K562 (cell line): ENCODE results near the gene NR2F6. TPM values are rescaled to one million over a fixed set of nuclear protein-coding genes. Genes with fewer than 3 reads are reported as not detected.

ENCODE experiments used
- ADNP ChIP-seq: fragments of 200-800 bp; sonication (Bioruptor generic); IDR thresholded peaks from 2 replicates; pipeline ENCODE4 v1.6.1; 2016; ENCODE audit warnings: missing genetic modification characterization, missing compliant biosample characterization
- DNMT1 ChIP-seq: fragments of 450-650 bp; IDR thresholded peaks from 2 replicates; pipeline ENCODE4 v1.6.1; 2016; ENCODE audit warnings: antibody characterized with exemption, mild to moderate bottlenecking
- FOSL1 ChIP-seq: fragments of 200-800 bp; sonication (Bioruptor generic); conservative IDR thresholded peaks from 2 replicates; pipeline ENCODE4 v1.6.1; 2016; ENCODE audit warnings: missing genetic modification characterization, missing compliant biosample characterization
- MTF1 ChIP-seq: fragments of 250-450 bp; sonication (Bioruptor Pico); IDR thresholded peaks from 2 replicates; pipeline ENCODE4 v1.9.0; 2021; ENCODE audit warnings: moderate library complexity, mild to moderate bottlenecking, inconsistent platforms, borderline replicate concordance
- PHTF2 ChIP-seq: fragments of 250-450 bp; sonication (Bioruptor Pico); IDR thresholded peaks from 2 replicates; pipeline ENCODE4 v1.5.0; 2021; ENCODE audit warnings: mild to moderate bottlenecking
- POLR2AphosphoS5 ChIP-seq: IDR thresholded peaks from 2 replicates; pipeline ENCODE4 v1.6.1; 2011; ENCODE audit warnings: mild to moderate bottlenecking, low read depth, low read length, moderate library complexity; ENCODE audit not compliant: control insufficient read depth, insufficient read depth
- PRPF4 ChIP-seq: fragments of 200-400 bp; formaldehyde crosslinking; IDR thresholded peaks from one replicate; pipeline ENCODE4 v1.6.1; 2017; ENCODE audit warnings: low read length, low read depth, mild to moderate bottlenecking; ENCODE audit not compliant: insufficient read depth, poor library complexity, severe bottlenecking
- SRSF7 ChIP-seq: fragments of 200-400 bp; formaldehyde crosslinking; optimal IDR thresholded peaks from 2 replicates; pipeline ENCODE3; 2017; ENCODE audit warnings: mild to moderate bottlenecking, low read depth, low read length
- TEAD4 ChIP-seq, 2 experiments: sonication (generic) in 1 of 2; formaldehyde crosslinking in 1 of 2; IDR thresholded peaks; 2 replicates each; pipeline versions ENCODE4 v1.6.1 to v1.8.0; 2012 to 2022; ENCODE audit warnings: borderline replicate concordance in 1 of 2, inconsistent platforms in 1 of 2, low read length in 1 of 2, mild to moderate bottlenecking in 1 of 2, missing genetic modification reagents in 1 of 2
- TSC22D4 ChIP-seq: fragments of 450-650 bp; IDR thresholded peaks from 2 replicates; pipeline ENCODE4 v1.6.1; 2016; ENCODE audit warnings: missing genetic modification characterization, missing biosample characterization, control low read depth
- ZNF175 ChIP-seq: fragments of 200-800 bp; sonication (Bioruptor generic); IDR thresholded peaks from 2 replicates; pipeline ENCODE4 v1.6.1; 2016; ENCODE audit warnings: low read depth, mild to moderate bottlenecking, missing genetic modification characterization, missing compliant biosample characterization
- polyA plus RNA-seq, 8 experiments: library from polyadenylated mRNA; depleted of rRNA in 4 of 8; stranded (reverse) in 5 of 8; unstranded in 3 of 8; fragments of >200 nt; fragmentation: Nextera tagmentation in 2 of 8; fragmentation: Illumina TruSeq in 1 of 8; extraction: Ambion mirVana in 2 of 8; extraction: Trizol in 1 of 8; gene quantifications; 2 replicates each; pipeline versions ENCODE4 v1.2.1 to v1.2.3, GENCODE V29; 2011 to 2014; ENCODE audit warnings: inconsistent platforms in 1 of 8, missing spikeins in 1 of 8
- total RNA-seq, 7 experiments: library from RNA; depleted of rRNA in 6 of 7; stranded (reverse); fragments of >200 nt in 6 of 7; fragmentation: Illumina TruSeq in 2 of 7; extraction: Trizol in 2 of 7; gene quantifications; 2 replicates each; pipeline versions ENCODE4 v1.2.1 to v1.2.3, GENCODE V29; 2011 to 2021; ENCODE audit warnings: low replicate concordance in 1 of 7
- TF ChIP-seq, protein P1 (sequence below), 2 experiments: fragments of 450-650 bp; formaldehyde crosslinking in 1 of 2; IDR thresholded peaks; 2 replicates each; pipeline versions ENCODE4 v1.4.0 to v1.6.1; 2014 to 2020; ENCODE audit warnings: mild to moderate bottlenecking in 2 of 2, borderline replicate concordance in 1 of 2, low read depth in 1 of 2
- TF ChIP-seq, protein P2 (sequence below): sonication (generic); formaldehyde crosslinking; IDR thresholded peaks from 2 replicates; pipeline ENCODE4 v1.8.0; 2022; ENCODE audit warnings: mild to moderate bottlenecking, low read depth, missing genetic modification reagents
- TF ChIP-seq, protein P3 (sequence below), 2 experiments: fragments of 450-650 bp; conservative IDR thresholded peaks; 2 replicates each; pipeline ENCODE4 v1.6.1; 2017; ENCODE audit warnings: mild to moderate bottlenecking in 2 of 2, moderate library complexity in 2 of 2

NR2F6 gene
- total and polyA plus RNA-seq, 9 of the 15 experiments (the other 6 are each of a cell fraction or from before 2014, with no cell fraction given), result 0.76 to 97.5 (median 18.8) TPM

- TF ChIP-seq SRSF7, result no peak
- TF ChIP-seq PHTF2 (CRISPR knock-in tag), result no peak
- no peak for TF ChIP-seq TEAD4 (IDR thresholded peaks at IDR 0.05; ENCODE audit: low read length)
- TF ChIP-seq TEAD4 (CRISPR knock-in tag; IDR thresholded peaks at IDR 0.05; ENCODE audit: borderline replicate concordance), result no peak
- TF ChIP-seq, protein P1, sequence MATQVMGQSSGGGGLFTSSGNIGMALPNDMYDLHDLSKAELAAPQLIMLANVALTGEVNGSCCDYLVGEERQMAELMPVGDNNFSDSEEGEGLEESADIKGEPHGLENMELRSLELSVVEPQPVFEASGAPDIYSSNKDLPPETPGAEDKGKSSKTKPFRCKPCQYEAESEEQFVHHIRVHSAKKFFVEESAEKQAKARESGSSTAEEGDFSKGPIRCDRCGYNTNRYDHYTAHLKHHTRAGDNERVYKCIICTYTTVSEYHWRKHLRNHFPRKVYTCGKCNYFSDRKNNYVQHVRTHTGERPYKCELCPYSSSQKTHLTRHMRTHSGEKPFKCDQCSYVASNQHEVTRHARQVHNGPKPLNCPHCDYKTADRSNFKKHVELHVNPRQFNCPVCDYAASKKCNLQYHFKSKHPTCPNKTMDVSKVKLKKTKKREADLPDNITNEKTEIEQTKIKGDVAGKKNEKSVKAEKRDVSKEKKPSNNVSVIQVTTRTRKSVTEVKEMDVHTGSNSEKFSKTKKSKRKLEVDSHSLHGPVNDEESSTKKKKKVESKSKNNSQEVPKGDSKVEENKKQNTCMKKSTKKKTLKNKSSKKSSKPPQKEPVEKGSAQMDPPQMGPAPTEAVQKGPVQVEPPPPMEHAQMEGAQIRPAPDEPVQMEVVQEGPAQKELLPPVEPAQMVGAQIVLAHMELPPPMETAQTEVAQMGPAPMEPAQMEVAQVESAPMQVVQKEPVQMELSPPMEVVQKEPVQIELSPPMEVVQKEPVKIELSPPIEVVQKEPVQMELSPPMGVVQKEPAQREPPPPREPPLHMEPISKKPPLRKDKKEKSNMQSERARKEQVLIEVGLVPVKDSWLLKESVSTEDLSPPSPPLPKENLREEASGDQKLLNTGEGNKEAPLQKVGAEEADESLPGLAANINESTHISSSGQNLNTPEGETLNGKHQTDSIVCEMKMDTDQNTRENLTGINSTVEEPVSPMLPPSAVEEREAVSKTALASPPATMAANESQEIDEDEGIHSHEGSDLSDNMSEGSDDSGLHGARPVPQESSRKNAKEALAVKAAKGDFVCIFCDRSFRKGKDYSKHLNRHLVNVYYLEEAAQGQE (IDR thresholded peaks at IDR 0.05; ENCODE audit: borderline replicate concordance), result no peak
- TF ChIP-seq, protein P1 (CRISPR knock-in tag; IDR thresholded peaks at IDR 0.05; ENCODE audit: low read depth), result no peak
- 0 out of 2 replicates have a peak, but pooled peaks have one; percentile 56 for TF ChIP-seq POLR2AphosphoS5
- TF ChIP-seq ZNF175 (CRISPR knock-in tag), result no peak
- no peak for TF ChIP-seq TSC22D4 (tag)
- TF ChIP-seq PRPF4, result no peak
- TF ChIP-seq ADNP (tag), result no peak
- TF ChIP-seq, protein P2, sequence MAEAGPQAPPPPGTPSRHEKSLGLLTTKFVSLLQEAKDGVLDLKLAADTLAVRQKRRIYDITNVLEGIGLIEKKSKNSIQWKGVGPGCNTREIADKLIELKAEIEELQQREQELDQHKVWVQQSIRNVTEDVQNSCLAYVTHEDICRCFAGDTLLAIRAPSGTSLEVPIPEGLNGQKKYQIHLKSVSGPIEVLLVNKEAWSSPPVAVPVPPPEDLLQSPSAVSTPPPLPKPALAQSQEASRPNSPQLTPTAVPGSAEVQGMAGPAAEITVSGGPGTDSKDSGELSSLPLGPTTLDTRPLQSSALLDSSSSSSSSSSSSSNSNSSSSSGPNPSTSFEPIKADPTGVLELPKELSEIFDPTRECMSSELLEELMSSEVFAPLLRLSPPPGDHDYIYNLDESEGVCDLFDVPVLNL (CRISPR knock-in tag), result no peak
- TF ChIP-seq MTF1 (CRISPR knock-in tag), result no peak
- TF ChIP-seq FOSL1 (tag), result no peak
- TF ChIP-seq, protein P3, sequence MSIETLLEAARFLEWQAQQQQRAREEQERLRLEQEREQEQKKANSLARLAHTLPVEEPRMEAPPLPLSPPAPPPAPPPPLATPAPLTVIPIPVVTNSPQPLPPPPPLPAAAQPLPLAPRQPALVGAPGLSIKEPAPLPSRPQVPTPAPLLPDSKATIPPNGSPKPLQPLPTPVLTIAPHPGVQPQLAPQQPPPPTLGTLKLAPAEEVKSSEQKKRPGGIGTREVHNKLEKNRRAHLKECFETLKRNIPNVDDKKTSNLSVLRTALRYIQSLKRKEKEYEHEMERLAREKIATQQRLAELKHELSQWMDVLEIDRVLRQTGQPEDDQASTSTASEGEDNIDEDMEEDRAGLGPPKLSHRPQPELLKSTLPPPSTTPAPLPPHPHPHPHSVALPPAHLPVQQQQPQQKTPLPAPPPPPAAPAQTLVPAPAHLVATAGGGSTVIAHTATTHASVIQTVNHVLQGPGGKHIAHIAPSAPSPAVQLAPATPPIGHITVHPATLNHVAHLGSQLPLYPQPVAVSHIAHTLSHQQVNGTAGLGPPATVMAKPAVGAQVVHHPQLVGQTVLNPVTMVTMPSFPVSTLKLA (conservative IDR thresholded peaks at IDR 0.05), result no peak
- no peak for TF ChIP-seq DNMT1
Observed at GRCh38 chr19:17235971-17236777, 9.5 kb downstream of the NR2F6 start (continued).
